Esophagus muscularis mucosa (tissue), 4 donors: Measurements from ENCODE around the gene SUN5.

Experiments used
- CTCF ChIP-seq, 3 experiments: fragments of 200-600 bp in 2 of 3; fragments of 450-650 bp in 1 of 3; sonication (generic) in 2 of 3; IDR thresholded peaks; one replicate each; pipeline ENCODE4 v1.5.1; 2017 to 2019; ENCODE audit warnings: antibody characterized with exemption in 3 of 3, mild to moderate bottlenecking in 2 of 3, moderate library complexity in 1 of 3
- EP300 ChIP-seq: sonication (generic); formaldehyde crosslinking; IDR thresholded peaks from one replicate; pipeline ENCODE4 v1.6.1; 2017; ENCODE audit warnings: antibody characterized with exemption
- POLR2A ChIP-seq: fragments of 450-650 bp; IDR thresholded peaks from one replicate; pipeline ENCODE4 v1.6.1; 2017; ENCODE audit warnings: antibody characterized with exemption, moderate library complexity, mild to moderate bottlenecking, low read depth
- POLR2AphosphoS5 ChIP-seq, 2 donors: sonication (generic); formaldehyde crosslinking; IDR thresholded peaks; one replicate each; pipeline ENCODE4 v1.6.1; 2017; ENCODE audit warnings: antibody characterized with exemption in 2 of 2

- TF ChIP-seq CTCF (IDR thresholded peaks at IDR 0.05) (no peak), EP300 (no peak), POLR2A (no peak), POLR2AphosphoS5 (IDR thresholded peaks at IDR 0.05) (no peak)
These were observed 17.6 kb upstream of the SUN5 start for GRCh38 chr20:33021879-33022278.
